ENCODE results near the gene SIPA1L2.

- TF ChIP-seq TAF1 (IDR thresholded peaks at IDR 0.05; ENCODE audit: borderline replicate concordance, insufficient read depth, low read length): no peak
- TF ChIP-seq POLR2AphosphoS5 (IDR thresholded peaks at IDR 0.05; ENCODE audit: low read depth, low read length): no peak
- no peak for TF ChIP-seq REST (IDR thresholded peaks at IDR 0.05; ENCODE audit: insufficient read depth in 1 of 2, low read depth in 2 of 2, low read length in 2 of 2)
- no peak for TF ChIP-seq SIN3A (IDR thresholded peaks at IDR 0.05; ENCODE audit: borderline replicate concordance, insufficient read depth, low read length)
- no peak for TF ChIP-seq FOXP2 (optimal IDR thresholded peaks at IDR 0.05; ENCODE audit: borderline replicate concordance, extremely low read depth, extremely low read length, insufficient read depth)
These were observed 46.0 kb upstream of the SIPA1L2 start for GRCh38 chr1:232675898-232676297.

All from PFSK-1 (cell line).